ENCODE measurements around the gene TADA3.

- TF ChIP-seq, protein P1, sequence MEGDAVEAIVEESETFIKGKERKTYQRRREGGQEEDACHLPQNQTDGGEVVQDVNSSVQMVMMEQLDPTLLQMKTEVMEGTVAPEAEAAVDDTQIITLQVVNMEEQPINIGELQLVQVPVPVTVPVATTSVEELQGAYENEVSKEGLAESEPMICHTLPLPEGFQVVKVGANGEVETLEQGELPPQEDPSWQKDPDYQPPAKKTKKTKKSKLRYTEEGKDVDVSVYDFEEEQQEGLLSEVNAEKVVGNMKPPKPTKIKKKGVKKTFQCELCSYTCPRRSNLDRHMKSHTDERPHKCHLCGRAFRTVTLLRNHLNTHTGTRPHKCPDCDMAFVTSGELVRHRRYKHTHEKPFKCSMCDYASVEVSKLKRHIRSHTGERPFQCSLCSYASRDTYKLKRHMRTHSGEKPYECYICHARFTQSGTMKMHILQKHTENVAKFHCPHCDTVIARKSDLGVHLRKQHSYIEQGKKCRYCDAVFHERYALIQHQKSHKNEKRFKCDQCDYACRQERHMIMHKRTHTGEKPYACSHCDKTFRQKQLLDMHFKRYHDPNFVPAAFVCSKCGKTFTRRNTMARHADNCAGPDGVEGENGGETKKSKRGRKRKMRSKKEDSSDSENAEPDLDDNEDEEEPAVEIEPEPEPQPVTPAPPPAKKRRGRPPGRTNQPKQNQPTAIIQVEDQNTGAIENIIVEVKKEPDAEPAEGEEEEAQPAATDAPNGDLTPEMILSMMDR (IDR thresholded peaks at IDR 0.05; ENCODE audit: low read length), result no peak
- TF ChIP-seq EZH2phosphoT487 (IDR thresholded peaks at IDR 0.05; ENCODE audit: low read length), result no peak
Observed at GRCh38 chr3:9797196-9797945, 5.1 kb upstream of the TADA3 start.

Measured in MM.1S (cell line).